GM12878 (cell line): ENCODE measurements around the gene ETF1.

Source experiments
- BRCA1 ChIP-seq: IDR thresholded peaks from 2 replicates; pipeline ENCODE4 v1.6.1; 2011; ENCODE audit warnings: low read depth, low read length, improper control_type of control experiment
- CTCF ChIP-seq, 3 experiments: IDR thresholded peaks in 2 of 3; conservative IDR thresholded peaks in 1 of 3; 2 replicates each; pipeline ENCODE4 v1.5.1; 2011; ENCODE audit warnings: low read depth in 3 of 3, low read length in 3 of 3, mild to moderate bottlenecking in 3 of 3, control low read depth in 2 of 3, moderate library complexity in 2 of 3, inconsistent platforms in 1 of 3, mixed read lengths in 1 of 3; ENCODE audit not compliant: control insufficient read depth in 2 of 3, insufficient read depth in 1 of 3; ENCODE audit errors: extremely low read depth in 1 of 3
- E2F8 ChIP-seq: fragments of 450-650 bp; IDR thresholded peaks from 2 replicates; pipeline ENCODE4 v1.6.1; 2018; ENCODE audit warnings: mild to moderate bottlenecking, low read depth, moderate library complexity; ENCODE audit not compliant: partially characterized antibody
- ELK1 ChIP-seq: IDR thresholded peaks from 2 replicates; pipeline ENCODE4 v1.6.1; 2012; ENCODE audit warnings: low read depth, low read length, improper control_type of control experiment
- EZH2 ChIP-seq: IDR thresholded peaks from 2 replicates; pipeline ENCODE4 v1.6.1; 2012; ENCODE audit warnings: low read depth, mild to moderate bottlenecking, control low read depth, inconsistent platforms, low read length, borderline replicate concordance; ENCODE audit not compliant: control insufficient read depth
- HDGF ChIP-seq: fragments of 450-650 bp; IDR thresholded peaks from 2 replicates; pipeline ENCODE4 v1.6.1; 2016; ENCODE audit warnings: antibody characterized with exemption
- PBX3 ChIP-seq: IDR thresholded peaks from 2 replicates; pipeline ENCODE4 v1.6.1; 2011; ENCODE audit warnings: mild to moderate bottlenecking, low read depth, low read length, moderate library complexity; ENCODE audit not compliant: insufficient replicate concordance
- POLR2A ChIP-seq: IDR thresholded peaks from 2 replicates; pipeline ENCODE4 v1.6.1; 2011; ENCODE audit warnings: low read depth, mild to moderate bottlenecking, low read length
- POLR2AphosphoS2 ChIP-seq: IDR thresholded peaks from 2 replicates; pipeline ENCODE4 v1.6.1; 2011; ENCODE audit warnings: low read depth, mild to moderate bottlenecking, low read length, improper control_type of control experiment, moderate library complexity
- POLR2AphosphoS5 ChIP-seq: IDR thresholded peaks from 2 replicates; pipeline ENCODE4 v1.6.1; 2011; ENCODE audit warnings: mild to moderate bottlenecking, low read length, inconsistent platforms
- SP1 ChIP-seq: IDR thresholded peaks from one replicate; pipeline ENCODE4 v1.6.1; 2011; ENCODE audit warnings: low read depth, low read length
- TCF7 ChIP-seq: IDR thresholded peaks from 2 replicates; pipeline ENCODE4 v1.6.1; 2014; ENCODE audit warnings: antibody characterized with exemption, borderline replicate concordance
- ZNF24 ChIP-seq: fragments of 450-650 bp; IDR thresholded peaks from 2 replicates; pipeline ENCODE4 v1.6.1; 2017; ENCODE audit warnings: antibody characterized with exemption, mild to moderate bottlenecking

GRCh38 chr5:138577452-138577851, 34.4 kb upstream of the ETF1 start:
- TF ChIP-seq CTCF (IDR thresholded peaks at IDR 0.05 in 2 of 3, conservative IDR thresholded peaks at IDR 0.05 in 1 of 3; ENCODE audit: control insufficient read depth in 2 of 3, extremely low read depth in 1 of 3, insufficient read depth in 1 of 3, low read depth in 3 of 3, low read length in 3 of 3): no peak
- no peak for TF ChIP-seq POLR2A
- no peak for TF ChIP-seq POLR2AphosphoS5
- TF ChIP-seq BRCA1: no peak
- TF ChIP-seq TCF7: no peak
- no peak for TF ChIP-seq POLR2AphosphoS2
- TF ChIP-seq HDGF: no peak
- TF ChIP-seq SP1: no peak
- TF ChIP-seq PBX3: no peak
- no peak for TF ChIP-seq ELK1
- TF ChIP-seq EZH2: no peak
- no peak for TF ChIP-seq ZNF24
- TF ChIP-seq E2F8: no peak
